Dermis microvascular lymphatic vessel endothelial cell (primary cell): ENCODE results near the gene CPT1B. TPM values are rescaled to one million over a fixed set of nuclear protein-coding genes. Genes with fewer than 3 reads are reported as not detected.
"Not testable (repeated sequence)": the region's sequence is repeated elsewhere in the genome, so short reads cannot be mapped to it uniquely, and the experiment has no call there.

Experiments
- DNase-seq, 2 donors: peaks; one replicate each; pipeline versions ENCODE4 v3.0.0 to v3.0.0-alpha.2; 2010; ENCODE audit warnings: low read depth in 2 of 2
- total RNA-seq: library from RNA; depleted of rRNA; stranded (reverse); fragments of >200 nt; gene quantifications from 2 replicates; pipeline ENCODE4 v1.2.1, GENCODE V29; 2014

The CPT1B gene
- total RNA-seq, result 0.77 and 4.3 TPM in 2 replicates

GRCh38 chr22:50577987-50578775 lies at the start of gene CPT1B:
Gene CPT1B (minus strand): TSS chr22:50578427. CDS start chr22:50577915, 512 bp downstream.
- DNase-seq, result no peak

DNA sequence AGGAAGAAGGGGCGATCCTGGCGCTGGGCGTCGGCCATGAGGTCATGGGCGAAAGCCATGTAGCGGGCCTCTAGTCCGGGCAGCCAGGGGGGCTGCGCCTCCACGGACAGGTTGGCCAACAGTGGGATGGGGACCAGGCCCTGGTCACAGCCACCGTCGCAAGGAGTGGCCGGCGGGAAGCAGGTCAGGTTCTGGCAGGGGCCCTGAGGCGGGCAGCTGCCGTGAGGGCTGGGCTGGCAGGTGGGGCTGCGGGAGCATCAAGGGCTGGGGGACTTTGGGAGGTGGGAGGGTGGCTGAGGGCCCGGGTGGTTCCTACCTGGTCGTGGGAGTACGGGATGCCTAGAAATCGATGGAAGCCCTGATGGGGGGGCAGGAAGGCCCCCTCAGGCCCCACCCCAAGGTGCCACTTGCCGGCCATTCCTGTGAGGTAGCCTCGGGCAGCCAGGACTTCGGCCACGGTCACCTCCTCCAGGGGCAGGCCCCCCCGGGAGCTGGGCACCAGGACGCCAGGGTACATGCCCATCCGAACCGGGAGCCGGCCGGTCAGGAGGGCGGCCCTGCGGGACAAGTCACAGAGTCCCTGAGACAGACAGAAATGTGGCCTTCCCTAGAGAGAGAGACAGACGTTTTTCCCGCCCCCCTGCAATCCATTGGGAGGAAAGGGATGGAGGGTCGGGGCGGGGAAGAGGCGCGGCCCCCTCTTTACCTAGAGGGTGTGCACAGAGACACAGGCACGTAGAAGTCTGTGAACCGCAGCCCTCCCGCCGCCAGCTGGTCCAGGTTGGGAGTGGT lies 48.8 kb upstream of the CPT1B start:
- no peak for DNase-seq

DNA sequence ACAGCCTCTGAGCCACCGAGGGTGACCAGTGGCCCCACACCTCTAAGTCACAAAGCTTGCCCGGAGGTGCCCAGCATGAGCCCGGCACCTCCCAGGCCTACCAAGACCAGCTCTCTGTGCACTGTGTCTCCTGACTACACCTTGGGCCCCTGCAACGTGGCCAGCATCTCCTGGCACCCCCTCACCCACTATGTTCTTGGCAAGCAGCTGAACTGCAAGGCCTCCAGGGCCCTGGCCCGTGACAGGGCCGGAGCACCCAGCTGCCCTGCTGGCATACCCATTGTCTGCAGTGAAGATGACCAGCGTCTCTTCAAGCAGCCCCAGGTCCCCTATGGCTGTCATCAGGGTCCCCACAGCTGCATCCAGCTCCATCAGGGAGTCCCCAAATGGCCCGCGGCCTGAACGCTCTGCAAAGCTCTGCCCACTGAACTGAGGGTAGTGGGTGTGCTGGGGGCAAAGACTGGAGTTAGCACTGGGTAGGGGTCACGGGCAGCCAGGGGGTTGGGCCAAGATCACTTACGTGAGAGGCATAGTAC lies 48.2 kb upstream of the CPT1B start:
- no peak for DNase-seq

DNA sequence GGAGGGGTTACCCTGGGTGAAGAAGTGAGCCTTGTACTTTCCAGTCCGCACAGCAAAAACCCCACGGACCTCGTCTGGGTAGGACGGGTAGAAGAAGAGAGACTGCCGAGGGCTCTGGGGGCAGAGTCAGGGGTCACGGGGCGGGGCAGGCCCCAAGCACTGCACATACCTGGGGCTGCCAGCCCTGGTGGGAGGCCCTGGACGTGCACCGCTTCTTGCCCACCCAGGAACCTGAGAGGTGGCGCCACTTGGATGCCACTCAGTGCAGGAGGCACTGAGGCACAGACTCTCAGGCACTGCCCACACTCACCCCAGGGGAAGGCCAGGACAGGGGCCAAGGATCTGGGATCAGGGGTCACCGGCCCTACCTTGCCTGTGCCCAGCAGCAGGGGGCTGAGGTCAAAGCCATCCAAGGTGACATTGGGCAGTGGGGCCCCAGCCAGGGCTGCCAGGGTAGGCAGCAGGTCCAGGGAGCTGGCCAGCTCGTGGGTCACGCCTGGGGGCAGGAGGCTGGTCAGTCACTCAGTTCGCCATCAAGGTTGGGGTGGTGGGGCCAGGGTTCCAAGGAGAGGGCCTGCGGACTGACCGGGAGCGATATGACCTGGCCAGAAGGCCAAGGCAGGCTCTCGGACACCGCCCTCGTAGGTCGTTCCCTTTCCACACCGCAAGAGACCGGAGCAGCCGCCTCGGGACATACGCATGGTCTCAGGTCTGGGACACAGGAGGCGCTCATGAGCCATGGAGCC lies 47.5 kb upstream of the CPT1B start:
- DNase-seq, result peak in 1 of 2 donors; percentile 15

GRCh38 chr22:50625131-50625567 lies 46.9 kb upstream of the CPT1B start:
- no peak for DNase-seq

DNA sequence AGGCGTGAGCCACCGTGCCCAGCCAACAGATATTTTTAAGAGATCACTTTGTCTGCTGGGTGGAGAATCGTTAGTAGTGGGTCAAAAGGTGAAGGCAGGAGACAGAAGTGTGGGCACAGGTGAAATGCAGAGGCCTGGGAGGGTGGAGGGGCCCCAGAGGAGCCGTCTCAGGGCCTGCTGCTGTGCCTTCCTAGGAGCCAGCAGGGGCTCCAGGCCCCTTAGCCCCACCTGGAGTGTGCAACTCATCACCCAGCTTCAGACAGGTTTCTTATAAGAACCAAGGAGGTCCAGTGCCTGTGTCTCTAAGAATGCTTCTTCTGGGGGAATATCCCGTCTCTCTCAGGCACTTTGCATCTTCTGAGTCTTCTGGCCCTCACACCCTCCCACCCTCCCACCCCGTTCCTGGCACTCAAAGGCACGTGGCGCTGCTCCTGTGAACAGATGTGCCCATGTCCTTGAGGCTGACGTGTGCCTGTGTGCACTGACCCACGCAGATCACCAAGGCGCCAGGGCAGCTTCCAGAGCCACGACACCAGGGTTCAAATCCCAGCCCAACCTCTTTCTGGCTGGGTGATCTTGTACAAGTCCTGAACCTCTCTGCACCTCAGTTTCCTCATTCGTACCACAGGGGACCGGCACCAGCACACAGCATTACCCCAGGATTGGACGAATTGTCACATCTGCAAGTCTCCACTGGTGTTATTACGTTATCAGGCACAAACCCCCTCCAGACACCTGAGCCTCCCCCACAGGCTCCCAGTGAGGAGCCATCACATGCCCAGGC lies 46.3 kb upstream of the CPT1B start:
- DNase-seq, result no peak

GRCh38 chr22:50622723-50623327 lies 44.6 kb upstream of the CPT1B start:
- DNase-seq, result no peak

GRCh38 chr22:50621948-50622722 lies 43.9 kb upstream of the CPT1B start:
- peak in 1 of 2 donors; percentile 36 for DNase-seq

GRCh38 chr22:50621356-50621880 lies 43.2 kb upstream of the CPT1B start:
- peak in 1 of 2 donors; percentile 15 for DNase-seq

- peak in 1 of 2 donors; percentile 85 for DNase-seq
Measured at GRCh38 chr22:50620593-50621355, 42.5 kb upstream of the CPT1B start.

GRCh38 chr22:50614296-50614695 lies 36.1 kb upstream of the CPT1B start:
- DNase-seq, result not testable (repeated sequence)

GRCh38 chr22:50613291-50613981 lies 35.2 kb upstream of the CPT1B start:
- DNase-seq, result no peak

- no peak for DNase-seq
Measured at GRCh38 chr22:50612528-50613221, 34.4 kb upstream of the CPT1B start.

DNA sequence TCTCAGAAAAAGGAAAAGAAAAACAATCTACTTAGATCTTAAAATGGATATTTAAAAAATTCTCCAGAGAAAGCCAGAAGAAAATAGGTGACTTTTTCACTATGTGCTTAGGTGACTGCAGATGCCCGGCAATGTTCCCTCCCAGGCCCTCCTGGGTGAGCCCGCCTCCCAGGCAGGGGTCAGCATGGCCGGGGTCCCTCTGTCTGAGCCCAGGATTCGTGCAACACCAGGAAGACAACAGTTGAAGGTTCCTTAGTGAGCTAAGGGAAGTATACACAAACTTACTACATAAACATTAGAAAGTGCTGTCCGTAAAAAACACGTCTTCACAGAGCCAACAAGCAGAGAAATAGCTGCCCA lies 33.9 kb upstream of the CPT1B start:
- DNase-seq, result no peak

DNA sequence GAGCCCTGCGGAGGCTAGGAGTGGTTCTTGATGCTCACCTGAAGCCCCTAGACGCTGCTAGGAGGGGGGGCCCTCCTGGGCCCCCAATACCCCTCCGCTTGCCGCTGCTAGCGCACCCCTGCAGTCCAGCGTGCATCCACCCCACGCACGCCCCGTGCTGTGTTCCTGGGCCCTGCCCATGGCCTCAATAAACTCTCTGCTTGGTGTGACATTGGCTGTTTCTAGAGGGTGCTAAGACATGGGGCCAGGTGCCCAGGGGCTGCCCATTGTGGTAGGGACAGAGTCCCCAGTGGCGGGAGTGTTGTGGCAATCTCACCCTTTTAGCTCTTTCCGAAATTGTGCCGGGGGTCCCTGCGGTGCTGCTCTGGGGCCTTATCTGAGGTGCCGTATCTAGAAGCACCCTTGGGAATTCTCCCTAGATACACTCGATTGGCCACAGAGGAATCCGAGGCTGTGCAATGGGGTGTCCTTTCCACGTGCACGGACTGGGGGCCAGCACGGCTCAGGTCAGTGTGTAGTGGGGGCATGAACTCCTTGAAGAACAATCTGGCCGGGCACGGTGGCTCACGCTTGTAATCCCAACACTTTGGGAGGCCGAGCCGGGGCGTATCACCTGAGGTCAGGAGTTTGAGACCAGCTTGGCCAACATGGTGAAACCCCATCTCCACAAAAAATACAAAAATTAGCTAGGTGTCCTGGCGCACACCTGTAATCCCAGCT lies 33.3 kb upstream of the CPT1B start:
- no peak for DNase-seq

DNA sequence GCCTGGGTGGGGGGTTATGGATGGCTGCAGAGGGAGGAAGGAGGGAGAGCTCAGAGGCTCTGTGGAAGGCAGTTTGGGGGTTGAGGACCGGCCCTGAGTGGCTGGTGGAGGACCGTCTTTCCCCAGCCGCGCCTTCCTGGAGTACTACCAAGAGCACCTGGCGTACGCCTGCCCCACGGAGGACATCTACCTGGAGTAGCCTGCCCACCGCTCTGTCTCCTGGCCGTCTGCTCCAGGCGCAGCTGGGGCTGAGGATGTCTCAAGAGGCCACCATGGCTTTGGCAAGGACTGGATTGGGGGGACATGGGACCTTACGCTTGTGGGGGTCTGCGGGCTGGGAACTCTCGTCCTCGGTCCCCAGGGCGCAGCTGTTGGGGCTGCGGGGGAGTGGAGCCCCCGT lies 32.4 kb upstream of the CPT1B start:
- no peak for DNase-seq

DNA sequence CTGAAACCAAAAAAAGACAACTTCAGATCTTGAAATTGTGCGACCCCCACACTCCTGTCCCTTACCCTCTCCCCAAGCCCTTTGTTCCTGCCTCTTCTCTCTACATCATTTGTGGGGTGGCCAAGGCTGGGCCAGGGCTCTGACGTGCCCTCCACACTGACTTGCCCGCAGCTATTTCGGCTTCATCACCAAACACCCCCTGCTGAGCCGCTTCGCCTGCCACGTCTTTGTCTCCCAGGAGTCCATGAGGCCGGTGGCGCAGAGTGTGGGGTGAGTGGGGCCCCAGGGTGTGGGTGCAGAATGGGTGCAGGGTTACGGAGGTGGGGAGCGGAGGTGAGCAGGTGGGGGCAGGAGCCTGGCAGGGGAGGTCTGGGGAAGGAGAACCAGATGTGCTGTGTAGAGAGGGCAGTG lies 31.8 kb upstream of the CPT1B start:
- no peak for DNase-seq
